ENCODE data around the gene TMEM260. TPM values are rescaled to one million over a fixed set of nuclear protein-coding genes. Genes with fewer than 3 reads are reported as not detected.
"Not testable (repeated sequence)": the region's sequence is repeated elsewhere in the genome, so short reads cannot be mapped to it uniquely, and the experiment has no call there.

Gene TMEM260
- polyA plus RNA-seq, 5 donors: 21.2 to 37.1 (median 31.5) TPM

DNA sequence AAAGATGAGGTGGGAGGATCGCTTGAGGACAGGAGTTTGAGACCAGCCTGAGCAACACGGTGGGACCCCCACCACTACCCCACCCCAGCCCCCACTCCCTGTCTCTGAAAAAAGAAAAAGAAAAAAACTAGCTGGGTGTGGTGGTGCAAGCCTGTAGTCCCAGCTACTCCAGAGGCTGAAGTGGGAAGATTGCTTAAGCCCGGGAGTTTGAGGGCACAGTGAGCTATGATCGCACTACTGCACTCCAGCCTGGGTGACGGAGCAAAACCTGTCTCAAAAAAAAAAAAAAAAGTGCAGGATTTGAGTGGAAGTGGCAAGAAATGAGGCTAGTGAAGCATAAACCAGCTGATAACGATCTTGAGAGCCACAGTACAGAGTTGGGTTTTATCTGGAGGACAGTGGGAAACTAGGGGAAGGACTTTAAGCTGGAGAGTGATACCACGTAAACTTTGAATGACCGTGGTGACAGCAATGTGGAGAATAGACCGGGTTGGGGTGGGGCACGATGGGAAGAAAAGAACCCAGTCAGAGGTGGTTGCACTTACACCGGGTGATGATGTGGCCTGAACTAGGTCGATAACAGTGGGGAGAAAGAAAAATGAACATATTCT lies 85.3 kb downstream of the TMEM260 start:
- no peak for DNase-seq

GRCh38 chr14:56666294-56666693 lies 86.7 kb downstream of the TMEM260 start:
- no peak for DNase-seq

DNA sequence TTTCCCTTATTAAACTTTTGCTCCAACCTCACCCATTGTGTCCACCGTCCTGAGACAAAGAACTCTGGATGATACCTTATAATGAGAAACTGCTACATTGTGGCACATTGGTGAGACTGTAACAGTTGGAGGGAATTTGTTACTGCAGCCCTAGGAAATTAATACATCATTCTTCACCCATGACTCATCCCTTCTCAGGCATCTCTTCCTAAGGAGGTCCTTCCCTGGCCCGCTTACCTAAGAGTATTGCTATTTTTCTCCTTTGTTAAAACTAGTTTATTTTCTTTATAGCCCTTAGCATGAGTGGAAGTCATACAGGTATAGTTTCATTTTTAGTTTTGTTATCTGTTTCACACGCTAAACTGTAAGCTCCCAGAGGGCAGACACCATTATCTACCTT lies 87.1 kb downstream of the TMEM260 start:
- no peak for DNase-seq

DNA sequence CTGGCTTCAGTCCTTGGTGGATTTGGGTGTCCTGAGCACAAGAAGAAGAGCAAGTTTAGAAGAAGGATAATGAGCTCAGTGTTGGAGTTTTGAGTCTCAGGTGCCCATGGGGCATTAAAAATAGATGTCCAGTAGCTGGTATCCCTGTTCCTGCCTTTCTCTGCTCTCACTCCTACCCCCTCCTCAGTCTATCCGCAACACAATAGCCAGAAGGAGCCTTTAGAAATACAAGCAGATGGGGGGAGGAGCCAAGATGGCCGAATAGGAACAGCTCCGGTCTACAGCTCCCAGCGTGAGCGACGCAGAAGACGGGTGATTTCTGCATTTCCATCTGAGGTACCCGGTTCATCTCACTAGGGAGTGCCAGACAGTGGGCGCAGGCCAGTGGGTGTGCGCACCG lies 87.7 kb downstream of the TMEM260 start:
- DNase-seq: not testable (repeated sequence)

DNA sequence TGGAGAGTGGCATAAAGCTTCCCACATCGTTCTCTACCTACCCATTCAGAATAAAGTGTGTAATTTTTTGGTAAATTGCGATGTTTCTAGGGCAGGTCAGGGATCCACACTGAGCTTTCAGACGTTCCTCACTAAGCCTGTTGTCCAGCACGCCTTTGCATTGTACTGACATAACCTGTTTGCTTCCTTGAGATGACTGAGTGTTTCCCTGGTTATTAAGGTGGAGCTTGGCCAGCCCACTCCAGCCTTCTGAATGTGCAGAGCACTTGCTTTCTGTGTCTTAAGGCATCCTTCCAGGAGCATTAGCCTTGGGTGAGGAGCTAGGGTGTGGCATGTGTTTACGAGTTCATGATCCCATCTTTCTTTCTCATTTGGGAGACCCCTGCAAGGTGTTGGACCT lies 96.4 kb downstream of the TMEM260 start:
- no peak for DNase-seq

GRCh38 chr14:56678838-56679237 lies 99.2 kb downstream of the TMEM260 start:
- no peak for DNase-seq

- DNase-seq: no peak
Measured at GRCh38 chr14:56686416-56686815, 106.8 kb downstream of the TMEM260 start.

DNA sequence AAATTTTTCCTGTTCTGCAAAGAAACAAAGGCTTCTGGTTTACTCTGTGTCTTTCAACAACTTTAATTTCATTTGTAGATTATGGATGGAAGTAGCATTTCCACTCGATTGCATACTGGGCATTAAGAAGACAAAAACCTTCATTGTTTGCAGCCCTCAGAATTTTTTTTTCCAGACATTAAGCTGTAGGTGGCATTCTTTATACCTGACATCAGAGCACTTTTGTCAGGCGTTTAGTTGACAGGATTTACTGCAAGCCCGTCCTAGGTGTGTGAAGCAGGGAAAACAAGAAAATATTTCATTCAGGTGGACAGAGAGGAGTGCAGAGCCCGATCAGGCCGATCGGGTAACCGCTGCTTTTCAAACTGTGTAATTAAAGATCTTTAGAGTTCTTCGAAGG lies 107.5 kb downstream of the TMEM260 start:
- DNase-seq: no peak

DNA sequence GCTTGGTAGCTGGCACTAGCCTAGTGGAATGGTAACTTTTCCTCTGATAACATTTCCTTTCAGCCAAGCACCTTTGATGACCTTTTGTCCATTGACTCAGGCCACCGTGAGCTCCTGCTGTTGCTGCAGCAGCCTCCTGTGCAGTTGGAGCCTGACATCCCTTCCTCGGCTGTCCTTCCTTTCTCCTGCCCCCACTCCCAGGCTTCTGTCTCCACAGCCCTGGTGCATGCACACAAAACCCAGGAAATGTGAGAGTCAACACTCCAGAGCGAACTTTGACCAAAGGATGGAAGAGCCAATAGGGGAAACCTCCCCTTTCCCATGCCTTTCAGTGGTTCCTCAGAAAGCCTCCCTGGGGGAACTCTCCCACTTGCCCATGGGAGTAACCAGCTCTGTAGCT lies 115.0 kb downstream of the TMEM260 start:
- DNase-seq: no peak

- not testable (repeated sequence) for DNase-seq
Measured at GRCh38 chr14:56695216-56695615, 115.6 kb downstream of the TMEM260 start.

Other genes starting within 250 kb of the TMEM260 start
- gene OTX2, start 230.7 kb downstream of the TMEM260 start, polyA plus RNA-seq (ENCODE audit: insufficient read depth in 1 of 5, insufficient read length in 5 of 5, low replicate concordance in 1 of 5): not detected